Measurements from ENCODE around the gene GHRHR. TPM values are rescaled to one million over a fixed set of nuclear protein-coding genes. Genes with fewer than 3 reads are reported as not detected.
A peak's percentile ranks its signal among the peaks of the same experiment; 100 is the strongest.

Gene GHRHR
- total and polyA plus RNA-seq, 4 donors, result 1.3 to 3.3 (median 1.4) TPM; not detected in 1

DNA sequence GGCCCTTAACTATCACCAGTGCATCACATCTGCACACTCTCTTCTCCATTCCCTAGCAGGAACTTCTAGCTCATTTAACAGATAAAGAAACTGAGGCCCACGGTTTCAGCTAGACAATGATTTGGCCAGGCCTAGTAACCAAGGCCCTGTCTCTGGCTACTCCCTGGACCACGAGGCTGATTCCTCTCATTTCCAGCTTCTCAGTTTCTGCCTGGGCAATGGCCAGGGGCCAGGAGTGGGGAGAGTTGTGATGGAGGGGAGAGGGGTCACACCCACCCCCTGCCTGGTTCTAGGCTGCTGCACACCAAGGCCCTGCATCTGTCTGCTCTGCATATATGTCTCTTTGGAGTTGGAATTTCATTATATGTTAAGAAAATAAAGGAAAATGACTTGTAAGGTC lies 38.6 kb upstream of the GHRHR start:
- WGBS, 2 donors, result 44 to 48% methylated on average over 2 of the region's 2 CpGs
- Histone ChIP-seq H3K36me3 (ENCODE audit: control insufficient read depth in 1 of 2, insufficient read depth in 2 of 2, low read length in 1 of 2) (peaks cover 0 to 16% of the 10 kb centered on the region in 2 donors), H3K9me3 (ENCODE audit: control insufficient read depth, low read length) (no peaks in the 10 kb centered on the region), H3K27ac (ENCODE audit: low read depth in 1 of 2, low read length in 2 of 2) (no peak overlapping the region), H3K27me3 (ENCODE audit: control insufficient read depth in 1 of 2, insufficient read depth in 2 of 2, low read length in 1 of 2) (no peaks in the 10 kb centered on the region), H3K4me1 (ENCODE audit: control insufficient read depth in 1 of 2, insufficient read depth in 2 of 2, low read length in 2 of 2) (peaks cover 0 to 4% of the 10 kb centered on the region in 2 donors), H3K4me3 (ENCODE audit: low read length in 2 of 2) (no peak overlapping the region)
- DNase-seq (no peak), ATAC-seq (ENCODE audit: low FRiP score) (no peak)
- intact Hi-C loops (cut with DNase I), result no loop called here

DNA sequence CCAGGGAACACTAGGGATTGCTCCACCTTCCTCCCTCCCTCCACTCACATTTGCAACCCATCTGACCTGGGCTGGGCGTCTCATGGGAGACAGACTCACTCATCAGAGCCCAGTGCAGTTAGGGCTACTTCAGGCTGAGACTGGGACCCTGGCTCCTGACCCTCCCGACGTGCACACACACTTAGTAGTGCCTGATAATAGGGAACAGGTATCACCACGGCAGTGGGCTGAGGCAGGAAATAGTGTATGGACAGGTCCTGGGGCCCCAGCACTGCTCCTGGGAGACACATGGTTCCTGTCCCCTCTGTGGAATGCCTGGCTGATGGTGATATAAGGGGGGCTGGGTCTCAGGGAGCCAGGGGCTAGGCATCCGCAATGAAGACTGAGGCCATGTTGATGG lies 37.8 kb upstream of the GHRHR start:
- Histone ChIP-seq H3K27ac (ENCODE audit: low read depth in 1 of 2, low read length in 2 of 2) (no peak overlapping the region), H3K27me3 (ENCODE audit: control insufficient read depth in 1 of 2, insufficient read depth in 2 of 2, low read length in 1 of 2) (no peaks in the 10 kb centered on the region), H3K9me3 (ENCODE audit: control insufficient read depth, low read length) (no peaks in the 10 kb centered on the region), H3K36me3 (ENCODE audit: control insufficient read depth in 1 of 2, insufficient read depth in 2 of 2, low read length in 1 of 2) (peaks cover 0 to 16% of the 10 kb centered on the region in 2 donors), H3K4me1 (ENCODE audit: control insufficient read depth in 1 of 2, insufficient read depth in 2 of 2, low read length in 2 of 2) (no peaks in the 10 kb centered on the region), H3K4me3 (ENCODE audit: low read length in 2 of 2) (no peak overlapping the region)
- peak in 1 of 2 donors; percentile 44 for DNase-seq
- no peak for ATAC-seq (ENCODE audit: low FRiP score)
- intact Hi-C loops (cut with DNase I), result no loop called here
- WGBS, 2 donors, result 76 to 83% methylated on average over 5 of the region's 5 CpGs

DNA sequence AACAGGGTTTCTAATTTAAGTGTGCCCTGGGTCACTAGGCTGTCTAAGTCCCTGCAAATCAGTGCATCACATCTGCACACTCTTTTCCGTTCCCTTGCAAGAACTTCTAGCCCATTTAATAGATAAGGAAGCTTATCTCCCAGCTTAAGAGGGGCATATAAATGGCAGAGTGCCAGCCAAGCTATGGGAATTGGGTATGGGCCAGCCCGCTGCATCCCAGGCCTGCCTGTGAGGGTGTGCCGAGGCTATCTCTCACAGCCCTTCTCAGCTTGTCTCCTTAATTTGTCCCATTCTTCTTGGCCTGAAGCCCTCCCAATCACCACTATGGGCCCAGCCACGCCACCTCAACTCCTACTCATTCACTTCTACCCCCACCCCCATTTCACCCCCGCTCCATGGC lies 37.4 kb upstream of the GHRHR start:
- peak in 1 of 2 donors; percentile 55 for DNase-seq

DNA sequence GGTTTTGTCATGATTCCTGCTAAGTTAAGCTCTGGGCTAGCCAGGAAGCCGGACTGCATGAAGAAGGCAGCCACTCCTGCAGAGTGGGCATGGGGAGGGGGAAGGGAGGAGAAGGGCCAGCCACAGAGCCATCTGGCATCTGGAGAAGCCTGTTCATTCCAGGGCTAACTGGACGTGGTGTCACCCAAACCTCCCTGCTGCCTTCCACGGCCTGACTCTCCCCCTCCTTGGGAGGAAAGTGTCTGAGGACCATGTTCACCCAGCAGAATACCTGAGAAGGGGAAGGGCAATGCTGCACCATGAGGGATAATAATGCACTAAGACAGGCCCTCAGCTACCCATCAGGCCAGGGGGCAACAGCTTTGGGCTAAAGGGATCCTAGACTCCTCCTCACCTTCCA lies 36.7 kb upstream of the GHRHR start:
- 60 to 75% methylated on average over 3 of the region's 3 CpGs for WGBS, 2 donors
- no peaks in the 10 kb centered on the region for H3K4me1 ChIP-seq (ENCODE audit: control insufficient read depth in 1 of 2, insufficient read depth in 2 of 2, low read length in 2 of 2)
- H3K4me3 ChIP-seq (ENCODE audit: low read length in 2 of 2), result no peak overlapping the region
- H3K9me3 ChIP-seq (ENCODE audit: control insufficient read depth, low read length), result no peaks in the 10 kb centered on the region
- peaks cover 0 to 16% of the 10 kb centered on the region in 2 donors for H3K36me3 ChIP-seq (ENCODE audit: control insufficient read depth in 1 of 2, insufficient read depth in 2 of 2, low read length in 1 of 2)
- ATAC-seq (ENCODE audit: low FRiP score), result no peak
- intact Hi-C loops (cut with DNase I), result no loop called here
- H3K27ac ChIP-seq (ENCODE audit: low read depth in 1 of 2, low read length in 2 of 2), result no peak overlapping the region
- H3K27me3 ChIP-seq (ENCODE audit: control insufficient read depth in 1 of 2, insufficient read depth in 2 of 2, low read length in 1 of 2), result no peaks in the 10 kb centered on the region
- DNase-seq, result peak in 1 of 2 donors; percentile 57

More for the DNA sequence above, 37.4 kb upstream of the GHRHR start:
- 78 to 82% methylated on average over 5 of the region's 5 CpGs for WGBS, 2 donors
- H3K36me3 ChIP-seq (ENCODE audit: control insufficient read depth in 1 of 2, insufficient read depth in 2 of 2, low read length in 1 of 2), result peaks cover 0 to 16% of the 10 kb centered on the region in 2 donors
- intact Hi-C loops (cut with DNase I), result no loop called here
- ATAC-seq (ENCODE audit: low FRiP score), result no peak
- H3K4me3 ChIP-seq (ENCODE audit: low read length in 2 of 2), result no peak overlapping the region
- H3K9me3 ChIP-seq (ENCODE audit: control insufficient read depth, low read length), result no peaks in the 10 kb centered on the region
- no peak overlapping the region for H3K27ac ChIP-seq (ENCODE audit: low read depth in 1 of 2, low read length in 2 of 2)
- H3K4me1 ChIP-seq (ENCODE audit: control insufficient read depth in 1 of 2, insufficient read depth in 2 of 2, low read length in 2 of 2), result no peaks in the 10 kb centered on the region
- no peaks in the 10 kb centered on the region for H3K27me3 ChIP-seq (ENCODE audit: control insufficient read depth in 1 of 2, insufficient read depth in 2 of 2, low read length in 1 of 2)

DNA sequence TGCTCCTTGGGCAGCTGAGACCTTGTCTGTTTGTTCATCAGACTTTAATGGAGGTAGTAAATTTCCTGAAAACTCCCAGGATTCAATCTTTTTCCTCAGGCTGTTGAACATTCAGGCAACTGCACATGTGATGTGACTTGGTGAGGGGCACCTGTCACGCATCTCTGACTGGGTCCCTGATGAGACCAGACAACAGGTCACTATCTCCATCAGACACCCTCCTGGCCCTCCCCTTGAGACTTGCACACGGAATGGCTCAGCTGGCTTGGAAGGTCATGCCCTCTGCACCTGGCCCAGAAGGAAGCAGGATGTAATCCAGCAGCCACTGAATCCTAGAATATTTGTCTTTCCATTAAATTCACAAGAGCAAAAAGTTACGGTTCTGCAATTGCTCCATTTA lies 36.2 kb upstream of the GHRHR start:
- intact Hi-C loops (cut with DNase I), result no loop called here
- Histone ChIP-seq H3K4me1 (ENCODE audit: control insufficient read depth in 1 of 2, insufficient read depth in 2 of 2, low read length in 2 of 2) (no peaks in the 10 kb centered on the region), H3K36me3 (ENCODE audit: control insufficient read depth in 1 of 2, insufficient read depth in 2 of 2, low read length in 1 of 2) (peaks cover 0 to 16% of the 10 kb centered on the region in 2 donors), H3K4me3 (ENCODE audit: low read length in 2 of 2) (no peak overlapping the region), H3K27me3 (ENCODE audit: control insufficient read depth in 1 of 2, insufficient read depth in 2 of 2, low read length in 1 of 2) (no peaks in the 10 kb centered on the region), H3K27ac (ENCODE audit: low read depth in 1 of 2, low read length in 2 of 2) (no peak overlapping the region), H3K9me3 (ENCODE audit: control insufficient read depth, low read length) (no peaks in the 10 kb centered on the region)
- no peak for DNase-seq
- ATAC-seq (ENCODE audit: low FRiP score), result no peak
- WGBS, 2 donors, result 72 to 75% methylated on average over 3 of the region's 3 CpGs

DNA sequence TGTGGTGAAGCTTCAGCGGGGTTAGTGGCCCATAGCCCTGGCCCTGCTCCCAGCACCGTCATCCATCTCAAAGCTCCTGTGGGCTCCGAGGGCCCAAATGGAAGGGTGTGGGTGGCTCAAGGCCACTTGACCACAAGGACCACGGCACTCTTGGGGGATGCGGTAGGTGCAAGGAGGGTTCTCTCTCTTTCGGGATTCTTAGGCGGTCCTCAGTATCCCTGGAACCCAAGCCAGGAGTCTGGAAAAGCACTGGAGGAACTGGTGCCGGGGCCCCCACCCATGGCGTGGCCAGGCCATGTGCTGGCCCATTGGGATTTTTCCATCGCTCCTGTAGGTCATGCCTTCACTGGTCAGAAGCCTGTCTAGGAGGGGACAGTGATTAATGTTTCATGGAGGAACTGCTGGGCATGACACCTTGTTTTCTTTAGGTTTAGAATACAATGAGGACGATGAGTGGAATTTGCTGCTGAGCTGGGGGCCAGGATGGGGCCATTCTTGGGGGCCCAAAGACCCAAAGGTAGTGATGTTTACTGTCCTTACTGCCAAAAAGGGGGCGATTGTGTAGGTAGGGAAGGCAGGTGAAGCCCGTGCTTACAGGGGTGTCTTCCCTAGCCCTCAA lies 35.4 kb upstream of the GHRHR start:
- DNase-seq, result peak in 1 of 2 donors; percentile 61

DNA sequence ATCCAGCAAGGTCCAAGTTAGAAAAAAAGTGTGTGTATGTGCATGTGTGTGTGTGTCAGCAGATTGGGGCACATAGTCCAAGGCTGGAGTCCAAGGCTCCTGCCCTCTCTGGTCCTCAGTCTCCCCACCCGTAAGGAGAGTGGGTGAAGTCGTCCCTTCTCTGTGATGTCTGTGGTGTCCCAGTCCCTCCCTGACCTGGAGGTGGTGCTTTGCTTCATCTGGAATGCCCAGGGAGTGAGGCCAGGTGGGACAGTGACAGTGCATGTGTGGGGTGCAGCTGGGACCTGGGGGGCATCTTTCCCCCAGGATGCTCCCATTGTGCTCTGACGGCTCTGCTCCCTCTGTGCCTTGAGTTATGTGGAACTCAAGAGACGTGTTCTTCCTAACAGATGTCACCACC lies 34.1 kb upstream of the GHRHR start:
- H3K27ac ChIP-seq (ENCODE audit: low read depth in 1 of 2, low read length in 2 of 2), result no peak overlapping the region
- intact Hi-C loops (cut with DNase I), result no loop called here
- DNase-seq (no peak), ATAC-seq (ENCODE audit: low FRiP score) (no peak)
- no peaks in the 10 kb centered on the region for H3K4me1 ChIP-seq (ENCODE audit: control insufficient read depth in 1 of 2, insufficient read depth in 2 of 2, low read length in 2 of 2)
- no peaks in the 10 kb centered on the region for H3K27me3 ChIP-seq (ENCODE audit: control insufficient read depth in 1 of 2, insufficient read depth in 2 of 2, low read length in 1 of 2)
- H3K36me3 ChIP-seq (ENCODE audit: control insufficient read depth in 1 of 2, insufficient read depth in 2 of 2, low read length in 1 of 2), result peaks cover 0 to 4% of the 10 kb centered on the region in 2 donors
- H3K4me3 ChIP-seq (ENCODE audit: low read length in 2 of 2), result no peak overlapping the region
- 61 to 63% methylated on average over 4 of the region's 4 CpGs for WGBS, 2 donors
- no peaks in the 10 kb centered on the region for H3K9me3 ChIP-seq (ENCODE audit: control insufficient read depth, low read length)

More for the DNA sequence above, 35.4 kb upstream of the GHRHR start:
- ATAC-seq (ENCODE audit: low FRiP score), result no peak
- Histone ChIP-seq H3K27ac (ENCODE audit: low read depth in 1 of 2, low read length in 2 of 2) (no peak overlapping the region), H3K4me3 (ENCODE audit: low read length in 2 of 2) (no peak overlapping the region), H3K36me3 (ENCODE audit: control insufficient read depth in 1 of 2, insufficient read depth in 2 of 2, low read length in 1 of 2) (peaks cover 0 to 13% of the 10 kb centered on the region in 2 donors), H3K9me3 (ENCODE audit: control insufficient read depth, low read length) (no peaks in the 10 kb centered on the region), H3K4me1 (ENCODE audit: control insufficient read depth in 1 of 2, insufficient read depth in 2 of 2, low read length in 2 of 2) (no peaks in the 10 kb centered on the region), H3K27me3 (ENCODE audit: control insufficient read depth in 1 of 2, insufficient read depth in 2 of 2, low read length in 1 of 2) (no peaks in the 10 kb centered on the region)
- WGBS, 2 donors, result 90 to 91% methylated on average over 13 of the region's 13 CpGs
- intact Hi-C loops (cut with DNase I), result no loop called here

DNA sequence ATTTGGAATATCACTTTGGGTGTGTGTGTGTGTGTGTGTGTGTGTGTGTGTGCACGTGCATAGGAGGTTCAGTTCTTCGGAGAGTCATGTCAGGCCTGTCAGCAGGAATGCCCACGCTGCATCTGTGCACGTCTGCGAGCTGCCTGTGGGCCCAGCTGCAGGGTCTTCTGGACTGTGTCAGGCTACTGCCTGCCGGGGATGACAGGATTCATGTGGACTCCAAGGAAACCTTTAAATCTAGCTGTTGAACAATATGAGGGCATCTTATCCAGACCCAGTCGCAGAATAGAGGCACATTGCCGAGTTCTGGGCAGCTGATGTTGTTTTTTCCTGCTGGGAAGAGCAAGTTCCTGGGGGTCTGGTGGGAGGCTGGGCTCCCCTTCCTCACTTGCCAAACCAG lies 33.1 kb upstream of the GHRHR start:
- Histone ChIP-seq H3K4me3 (ENCODE audit: low read length in 2 of 2) (no peak overlapping the region), H3K4me1 (ENCODE audit: control insufficient read depth in 1 of 2, insufficient read depth in 2 of 2, low read length in 2 of 2) (no peaks in the 10 kb centered on the region), H3K9me3 (ENCODE audit: control insufficient read depth, low read length) (no peaks in the 10 kb centered on the region), H3K36me3 (ENCODE audit: control insufficient read depth in 1 of 2, insufficient read depth in 2 of 2, low read length in 1 of 2) (no peaks in the 10 kb centered on the region), H3K27ac (ENCODE audit: low read depth in 1 of 2, low read length in 2 of 2) (no peak overlapping the region), H3K27me3 (ENCODE audit: control insufficient read depth in 1 of 2, insufficient read depth in 2 of 2, low read length in 1 of 2) (no peaks in the 10 kb centered on the region)
- ATAC-seq (ENCODE audit: low FRiP score) (no peak), DNase-seq (no peak)
- WGBS, 2 donors, result 26% methylated on average over 8 of the region's 8 CpGs
- intact Hi-C loops (cut with DNase I), result no loop called here

DNA sequence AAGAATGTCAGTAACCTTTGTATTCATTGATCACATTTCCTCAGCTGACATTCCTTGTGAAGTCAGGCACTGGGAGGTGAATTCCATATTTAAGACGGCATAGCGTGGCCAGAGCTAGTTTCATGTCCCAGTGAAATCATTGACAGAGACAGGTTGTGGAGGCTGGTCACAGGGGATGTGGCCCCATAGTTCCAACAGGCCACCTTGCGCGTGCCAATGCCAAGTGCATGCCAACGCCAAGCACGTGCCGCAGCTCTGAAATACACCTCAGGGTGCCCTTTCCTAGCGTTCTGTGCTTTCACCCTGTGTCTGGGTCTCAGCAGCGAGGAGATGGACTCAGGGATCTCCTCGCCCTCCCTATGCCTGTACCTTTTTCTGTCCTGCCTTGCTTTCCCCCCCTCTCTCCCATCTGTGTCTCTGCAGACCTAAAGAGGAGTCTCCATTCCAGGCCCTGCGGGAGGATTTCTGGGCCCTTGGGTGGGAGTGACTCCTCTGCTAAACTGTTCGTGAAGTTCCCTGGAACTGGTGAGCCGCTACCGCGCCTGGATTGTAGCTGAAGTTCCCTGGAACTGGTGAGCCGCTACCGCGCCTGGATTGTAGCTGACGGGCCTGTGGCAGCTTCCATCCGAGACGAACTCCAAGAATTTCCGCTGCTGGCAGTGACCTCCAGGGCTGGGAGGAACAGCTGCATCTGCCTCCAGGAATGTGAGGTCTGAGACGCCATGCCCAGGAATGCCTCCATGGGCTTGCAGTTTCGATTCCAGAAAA lies 32.4 kb upstream of the GHRHR start:
- Histone ChIP-seq H3K27me3 (ENCODE audit: control insufficient read depth in 1 of 2, insufficient read depth in 2 of 2, low read length in 1 of 2) (no peaks in the 10 kb centered on the region), H3K4me3 (ENCODE audit: low read length in 2 of 2) (no peak overlapping the region), H3K27ac (ENCODE audit: low read depth in 1 of 2, low read length in 2 of 2) (no peak overlapping the region), H3K36me3 (ENCODE audit: control insufficient read depth in 1 of 2, insufficient read depth in 2 of 2, low read length in 1 of 2) (no peaks in the 10 kb centered on the region), H3K4me1 (ENCODE audit: control insufficient read depth in 1 of 2, insufficient read depth in 2 of 2, low read length in 2 of 2) (no peaks in the 10 kb centered on the region), H3K9me3 (ENCODE audit: control insufficient read depth, low read length) (no peaks in the 10 kb centered on the region)
- DNase-seq (peak in 1 of 2 donors; percentile 47), ATAC-seq (ENCODE audit: low FRiP score) (no peak)
- intact Hi-C loops (cut with DNase I), result no loop called here
- WGBS, 2 donors, result 92% methylated on average over 24 of the region's 24 CpGs

Data from aorta (tissue), 5 donors.